IMR-90 (cell line): ENCODE measurements around the gene VPS18. TPM values are rescaled to one million over a fixed set of nuclear protein-coding genes. Genes with fewer than 3 reads are reported as not detected.

Experiments
- ATAC-seq: fragments of 200-7000 bp; cut with Tn5 transposase; 2 replicates; pipeline ENCODE4 v1.9.1; 2020; ENCODE audit warnings: low read depth, mild to moderate bottlenecking, moderate library complexity
- BruUV-seq: library from RNA; stranded (reverse); fragments of 400-500 nt; replicated peaks from 2 replicates; lab custom pipeline; 2021; lab: Mats Ljungman, UMichigan
- CTCF ChIA-PET: fragments of 300-600 bp; formaldehyde crosslinking; extraction: SDS; loops from one replicate; lab custom pipeline; 2021; ENCODE audit warnings: antibody characterized with exemption; lab: Yijun Ruan, JAX
- POLR2A ChIA-PET: fragments of 300-600 bp; sonication (Branson Sonifier 250); formaldehyde crosslinking; loops from one replicate; lab custom pipeline; 2022; ENCODE audit warnings: antibody characterized with exemption; ENCODE audit not compliant: unreplicated experiment; lab: Charles Lee
- DNase-seq: peaks from one replicate; pipeline ENCODE4 v3.0.0; 2013
- H2AFZ ChIP-seq: replicated peaks from 2 replicates; pipeline ENCODE3; 2013; ENCODE audit warnings: low read length, mild to moderate bottlenecking; ENCODE audit not compliant: poor library complexity
- H2AK5ac ChIP-seq: 2 replicates; pipeline ENCODE4 v1.6.1; 2013; ENCODE audit warnings: low read depth, low read length, inconsistent platforms
- H2AK9ac ChIP-seq: replicated peaks from 2 replicates; pipeline ENCODE3; 2013; ENCODE audit warnings: mild to moderate bottlenecking, low read depth, low read length, moderate library complexity; ENCODE audit not compliant: poor library complexity
- H2BK120ac ChIP-seq: 2 replicates; pipeline ENCODE4 v1.6.1; 2013; ENCODE audit warnings: low read depth, low read length, inconsistent platforms
- H2BK15ac ChIP-seq: 3 replicates; pipeline ENCODE4 v1.6.1; 2013; ENCODE audit warnings: low read depth, low read length, inconsistent platforms
- H2BK20ac ChIP-seq: 2 replicates; pipeline ENCODE4 v1.6.1; 2013; ENCODE audit warnings: low read depth, mild to moderate bottlenecking, inconsistent platforms, low read length, moderate library complexity
- H2BK5ac ChIP-seq: 2 replicates; pipeline ENCODE4 v1.6.1; 2013; ENCODE audit warnings: mild to moderate bottlenecking, low read depth, low read length, inconsistent platforms; ENCODE audit not compliant: poor library complexity, severe bottlenecking
- H3K14ac ChIP-seq: replicated peaks from 2 replicates; pipeline ENCODE4 v1.6.1; 2013; ENCODE audit warnings: low read depth, low read length, inconsistent platforms
- H3K18ac ChIP-seq: 2 replicates; pipeline ENCODE4 v1.6.1; 2013; ENCODE audit warnings: low read depth, low read length, control low read depth
- H3K23ac ChIP-seq: 2 replicates; pipeline ENCODE4 v1.6.1; 2013; ENCODE audit warnings: low read depth, low read length, inconsistent platforms
- H3K27ac ChIP-seq: 2 replicates; pipeline ENCODE4 v1.5.1; 2013; ENCODE audit warnings: mild to moderate bottlenecking, control low read depth, low read length; ENCODE audit not compliant: insufficient read depth
- H3K27me3 ChIP-seq: 2 replicates; pipeline ENCODE4 v1.6.1; 2013; ENCODE audit warnings: low read length; ENCODE audit not compliant: control insufficient read depth, insufficient read depth
- H3K36me3 ChIP-seq: 2 replicates; pipeline ENCODE4 v1.6.1; 2013; ENCODE audit warnings: low read length, mixed read lengths; ENCODE audit not compliant: control insufficient read depth, insufficient read depth
- H3K4ac ChIP-seq: 2 replicates; pipeline ENCODE4 v1.6.1; 2013; ENCODE audit warnings: low read depth, low read length, inconsistent platforms
- H3K4me1 ChIP-seq: 2 replicates; pipeline ENCODE4 v1.6.1; 2013; ENCODE audit warnings: low read length, mixed read lengths; ENCODE audit not compliant: control insufficient read depth, insufficient read depth
- H3K4me2 ChIP-seq: 2 replicates; pipeline ENCODE4 v1.6.1; 2013; ENCODE audit warnings: low read depth, mild to moderate bottlenecking, control low read depth, low read length, moderate library complexity
- H3K4me3 ChIP-seq: 2 replicates; pipeline ENCODE4 v1.5.1; 2013; ENCODE audit warnings: low read depth, mild to moderate bottlenecking, control low read depth, low read length, moderate library complexity; ENCODE audit not compliant: insufficient read depth
- H3K56ac ChIP-seq: 2 replicates; pipeline ENCODE4 v1.6.1; 2013; ENCODE audit warnings: low read length, inconsistent platforms; ENCODE audit not compliant: insufficient read depth; ENCODE audit errors: extremely low read depth
- H3K79me1 ChIP-seq, 2 experiments: 2 replicates each; pipeline ENCODE4 v1.6.1; 2013; ENCODE audit warnings: low read length in 2 of 2, inconsistent platforms in 1 of 2, low read depth in 1 of 2
- H3K9ac ChIP-seq: 2 replicates; pipeline ENCODE4 v1.6.1; 2013; ENCODE audit warnings: low read depth, low read length, control low read depth
- H3K9me1 ChIP-seq: 2 replicates; pipeline ENCODE4 v1.6.1; 2013; ENCODE audit warnings: low read length, inconsistent platforms; ENCODE audit not compliant: insufficient read depth
- H3K9me3 ChIP-seq: 2 replicates; pipeline ENCODE4 v1.6.1; 2013; ENCODE audit warnings: low read length; ENCODE audit not compliant: control insufficient read depth, insufficient read depth
- H4K20me1 ChIP-seq: 2 replicates; pipeline ENCODE4 v1.6.1; 2013; ENCODE audit warnings: low read length, inconsistent platforms; ENCODE audit not compliant: insufficient read depth
- H4K5ac ChIP-seq: 2 replicates; pipeline ENCODE4 v1.6.1; 2013; ENCODE audit warnings: mild to moderate bottlenecking, low read depth, low read length, control low read depth
- H4K8ac ChIP-seq, 2 experiments: 2 replicates each; pipeline ENCODE4 v1.6.1; 2013; ENCODE audit warnings: low read depth in 2 of 2, low read length in 2 of 2, control low read depth in 1 of 2, inconsistent platforms in 1 of 2
- H4K91ac ChIP-seq: 2 replicates; pipeline ENCODE4 v1.6.1; 2013; ENCODE audit warnings: low read depth, low read length, inconsistent platforms; ENCODE audit not compliant: insufficient read depth
- BHLHE40 ChIP-seq: fragments of 150-350 bp; IDR thresholded peaks from 2 replicates; pipeline ENCODE4 v1.6.1; 2016; ENCODE audit warnings: mild to moderate bottlenecking, low read depth, low read length
- CEBPB ChIP-seq: IDR thresholded peaks from 2 replicates; pipeline ENCODE4 v1.6.1; 2012; ENCODE audit warnings: low read depth, low read length, improper control_type of control experiment
- CHD1 ChIP-seq: IDR thresholded peaks from 2 replicates; pipeline ENCODE4 v1.6.1; 2012; ENCODE audit warnings: low read depth, low read length, improper control_type of control experiment
- CTCF ChIP-seq: conservative IDR thresholded peaks from 2 replicates; pipeline ENCODE4 v1.5.1; 2012; ENCODE audit warnings: mild to moderate bottlenecking, low read depth, low read length, improper control_type of control experiment
- MAFK ChIP-seq: IDR thresholded peaks from 2 replicates; pipeline ENCODE4 v1.6.1; 2012; ENCODE audit warnings: low read depth, low read length, improper control_type of control experiment
- MAZ ChIP-seq: IDR thresholded peaks from 2 replicates; pipeline ENCODE4 v1.6.1; 2012; ENCODE audit warnings: low read depth, mild to moderate bottlenecking, low read length, improper control_type of control experiment, moderate library complexity, borderline replicate concordance
- MXI1 ChIP-seq: IDR thresholded peaks from 2 replicates; pipeline ENCODE4 v1.6.1; 2012; ENCODE audit warnings: low read depth, mild to moderate bottlenecking, low read length, moderate library complexity, borderline replicate concordance
- NFE2L2 ChIP-seq: fragments of 150-350 bp; IDR thresholded peaks from 2 replicates; pipeline ENCODE4 v1.6.1; 2016; ENCODE audit warnings: low read depth, mild to moderate bottlenecking, low read length
- POLR2A ChIP-seq: IDR thresholded peaks from 2 replicates; pipeline ENCODE4 v1.6.1; 2012; ENCODE audit warnings: mild to moderate bottlenecking, low read depth, low read length
- RAD21 ChIP-seq: IDR thresholded peaks from 2 replicates; pipeline ENCODE4 v1.6.1; 2012; ENCODE audit warnings: low read length, improper control_type of control experiment
- RCOR1 ChIP-seq: IDR thresholded peaks from 2 replicates; pipeline ENCODE4 v1.6.1; 2012; ENCODE audit warnings: mild to moderate bottlenecking, low read length, improper control_type of control experiment; ENCODE audit not compliant: insufficient replicate concordance
- RFX5 ChIP-seq: IDR thresholded peaks from 2 replicates; pipeline ENCODE4 v1.8.0; 2012; ENCODE audit warnings: low read depth, mild to moderate bottlenecking, low read length, moderate library complexity
- WGBS, 2 experiments: methylation state at CpG; one replicate each; pipeline versions ENCODE4 v1.1.5 to v1.1.7; 2013; ENCODE audit warnings: missing lambda C conversion rate in 2 of 2; ENCODE audit not compliant: insufficient read length in 1 of 2; ENCODE audit errors: extremely low coverage in 2 of 2; 5-methylcytosine and 5-hydroxymethylcytosine counted together
- dilution Hi-C: fragments of 300-500 bp; cut with HindIII; formaldehyde crosslinking; loops from one replicate; pipeline ENCODE4 v1.14.3; 2018; ENCODE audit warnings: low sequenced_read_pairs; ENCODE audit not compliant: unreplicated experiment
- in situ Hi-C: fragments of 300-500 bp; cut with MboI; formaldehyde crosslinking; loops from 3 replicates; pipeline ENCODE4 v1.14.3; 2019; ENCODE audit warnings: low sequenced_read_pairs, inconsistent platforms, mixed read lengths
- intact Hi-C: fragments of 100-400 bp; cut with micrococcal nuclease; formaldehyde crosslinking; loops from 2 replicates; pipeline ENCODE4 v1.10.0; 2022
- polyA plus RNA-seq, 3 experiments: library from polyadenylated mRNA; depleted of rRNA; stranded (reverse); fragments of >200 nt; gene quantifications; 2 replicates each; pipeline ENCODE4 v1.2.3, GENCODE V29; 2012; ENCODE audit warnings: low replicate concordance in 1 of 3
- total RNA-seq: library from RNA; depleted of rRNA; stranded (reverse); fragments of >200 nt; gene quantifications from 2 replicates; pipeline ENCODE4 v1.2.3, GENCODE V29; 2012

VPS18 gene
- total and polyA plus RNA-seq, 2 of the 4 experiments (the other 2 are of a cell fraction) = 19.3 to 32.3 TPM

- Histone ChIP-seq H2BK5ac (peak overlapping the region; percentile 15), H3K14ac (peak overlapping the region; percentile 82), H3K23ac (0 out of 2 replicates have a peak overlapping the region, but pooled peaks have one; percentile 7), H3K56ac (0 out of 2 replicates have a peak overlapping the region, but pooled peaks have one; percentile 44), H3K36me3 (peaks cover 9% of the 10 kb centered on the region), H3K27ac (peak overlapping the region; percentile 25; the same call in 1 of the 2 replicates), H3K9me1 (peaks cover 21% of the 10 kb centered on the region), H2AK5ac (peak overlapping the region; percentile 84), H3K4me1 (peaks cover 21% of the 10 kb centered on the region), H2BK20ac (peak overlapping the region; percentile 38; the same call in 1 of the 2 replicates), H3K9ac (no peak overlapping the region), H2AK9ac (peak overlapping the region; percentile 96), H4K91ac (peak overlapping the region; percentile 88), H3K27me3 (no peaks in the 10 kb centered on the region), H3K9me3 (no peaks in the 10 kb centered on the region), H2BK15ac (peak overlapping the region; percentile 69; the same call in 2 of the 3 replicates), H4K5ac (peak overlapping the region; percentile 72), H2BK120ac (peak overlapping the region; percentile 78), H4K8ac (peak overlapping the region; percentile 75 to 96), H3K79me1 (peaks cover 14 to 48% of the 10 kb centered on the region in 2 experiments; a peak in 3 of 4 replicates), H2AFZ (peak overlapping the region; percentile 80), H3K4me3 (no peak overlapping the region), H3K4me2 (no peak overlapping the region), H3K18ac (no peak overlapping the region), H3K4ac (peak overlapping the region; percentile 87), H4K20me1 (peaks cover 7% of the 10 kb centered on the region; the same call in 1 of the 2 replicates)
- 69% methylated on average over 8 of the region's 15 CpGs; no CpG with 5 or more reads in 1 of the 2 experiments for WGBS, 2 experiments
- CTCF ChIA-PET = interaction anchor here (1.5 to 3.6 kb wide), 5 partner anchors 10 to 245 kb away, joined by 5 to 39 read pairs (median 12); partner anchors contain the start of gene CHAC1
- in situ Hi-C loops (loop anchor here (5.0 kb wide), 1 partner anchor 82 kb away; no protein-coding TSS in a partner anchor), intact Hi-C loops (loop anchor here (5.0 kb wide), 1 partner anchor 82 kb away; no protein-coding TSS in a partner anchor), dilution Hi-C loops (no loop called here)
- DNase-seq (no peak), ATAC-seq (no peak)
- POLR2A ChIA-PET = interaction anchor here (0.6 kb wide), 1 partner anchor 21 kb away, joined by 3 read pairs; no protein-coding TSS in a partner anchor
- no TSS peak for BruUV-seq
- TF ChIP-seq MAFK = no peak
- no peak for TF ChIP-seq RAD21
- no peak for TF ChIP-seq CTCF
- TF ChIP-seq MXI1 = no peak
- TF ChIP-seq MAZ = no peak
- TF ChIP-seq BHLHE40 = no peak
- TF ChIP-seq RCOR1 = no peak
- TF ChIP-seq CHD1 = no peak
- no peak for TF ChIP-seq RFX5
- no peak for TF ChIP-seq NFE2L2
- TF ChIP-seq CEBPB = no peak
- no peak for TF ChIP-seq POLR2A
Observed at GRCh38 chr15:40940296-40940801, 46.1 kb downstream of the VPS18 start.
